BLaER1 (cell line): ENCODE measurements around the gene CTPS2.

ENCODE experiments used
- H3K27ac ChIP-seq: shearing (Covaris generic); formaldehyde crosslinking; 2 replicates; pipeline ENCODE4 v1.8.1; 2022
- H3K27me3 ChIP-seq: shearing (Covaris generic); formaldehyde crosslinking; 2 replicates; pipeline ENCODE4 v1.8.1; 2022
- H3K36me3 ChIP-seq: shearing (Covaris generic); formaldehyde crosslinking; 2 replicates; pipeline ENCODE4 v1.8.1; 2022
- H3K4me1 ChIP-seq: shearing (Covaris generic); formaldehyde crosslinking; 2 replicates; pipeline ENCODE4 v1.8.1; 2022
- H3K4me2 ChIP-seq: shearing (Covaris generic); formaldehyde crosslinking; 2 replicates; pipeline ENCODE4 v1.8.1; 2022
- H3K4me3 ChIP-seq: shearing (Covaris generic); formaldehyde crosslinking; 2 replicates; pipeline ENCODE4 v1.8.1; 2022
- H3K9ac ChIP-seq: shearing (Covaris generic); formaldehyde crosslinking; 2 replicates; pipeline ENCODE4 v1.8.1; 2022
- H3K9me3 ChIP-seq: shearing (Covaris generic); formaldehyde crosslinking; 2 replicates; pipeline ENCODE4 v1.8.1; 2022
- H4K20me1 ChIP-seq: shearing (Covaris generic); formaldehyde crosslinking; 2 replicates; pipeline ENCODE4 v1.8.1; 2022
- Cebpa-rat ChIP-seq: shearing (Covaris generic); IDR thresholded peaks from 2 replicates; pipeline ENCODE4 v1.8.1; 2022

The CTPS2 gene

DNA sequence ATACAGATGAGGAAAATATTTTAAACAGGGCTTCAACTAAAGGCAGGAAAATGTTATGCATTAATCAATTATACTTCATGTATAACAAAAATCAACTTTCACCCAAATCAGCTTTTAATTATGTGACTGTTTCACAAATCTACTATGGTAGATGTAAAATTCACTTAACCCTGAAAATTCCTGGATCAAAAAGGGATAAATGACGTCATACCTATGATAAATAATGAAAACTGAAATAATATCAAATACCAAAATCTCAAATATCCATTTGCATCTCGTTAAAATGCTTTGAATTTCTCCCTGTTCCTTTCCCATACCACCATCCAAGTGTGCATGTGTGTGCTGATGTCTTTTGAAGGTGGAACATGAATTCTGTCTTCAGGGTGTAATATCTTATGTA, 51.0 kb downstream of the CTPS2 start:
- H3K4me2 ChIP-seq = no peak overlapping the region
- peaks cover 96% of the 10 kb centered on the region for H3K27me3 ChIP-seq
- peaks cover 24% of the 10 kb centered on the region; the same call in 1 of the 2 replicates for H3K36me3 ChIP-seq
- no peak overlapping the region for H3K9ac ChIP-seq
- H3K9me3 ChIP-seq = no peaks in the 10 kb centered on the region
- no peak overlapping the region for H3K4me3 ChIP-seq
- no peak for TF ChIP-seq Cebpa-rat
- H3K4me1 ChIP-seq = no peaks in the 10 kb centered on the region
- no peak overlapping the region for H3K27ac ChIP-seq
- H4K20me1 ChIP-seq = peaks cover 9% of the 10 kb centered on the region; the same call in 1 of the 2 replicates

DNA sequence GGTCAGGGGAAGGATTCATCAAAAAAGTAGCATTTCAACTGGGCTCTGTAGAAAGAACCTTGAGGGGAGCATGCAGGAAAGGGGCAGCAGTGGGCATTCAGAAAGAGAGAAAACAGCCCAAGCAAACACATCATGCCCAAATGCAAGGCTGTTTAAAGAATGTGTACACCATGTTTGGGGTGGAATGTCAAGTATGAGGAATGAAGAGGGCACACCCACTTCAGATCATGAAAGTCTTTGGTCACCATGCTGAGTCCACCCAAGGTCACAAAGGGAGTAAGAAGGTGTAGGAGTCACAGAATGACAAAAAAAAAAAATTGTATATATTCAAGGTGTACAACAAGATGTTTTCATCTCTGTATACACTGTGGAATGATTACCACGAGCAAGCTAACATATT, 53.1 kb downstream of the CTPS2 start:
- TF ChIP-seq Cebpa-rat = no peak
- Histone ChIP-seq H3K4me3 (no peak overlapping the region), H3K27ac (no peak overlapping the region), H3K9me3 (no peaks in the 10 kb centered on the region), H3K36me3 (peaks cover 9% of the 10 kb centered on the region; the same call in 1 of the 2 replicates), H4K20me1 (peaks cover 9% of the 10 kb centered on the region; the same call in 1 of the 2 replicates), H3K4me1 (no peaks in the 10 kb centered on the region), H3K4me2 (no peak overlapping the region), H3K27me3 (peaks cover 97% of the 10 kb centered on the region), H3K9ac (no peak overlapping the region)

DNA sequence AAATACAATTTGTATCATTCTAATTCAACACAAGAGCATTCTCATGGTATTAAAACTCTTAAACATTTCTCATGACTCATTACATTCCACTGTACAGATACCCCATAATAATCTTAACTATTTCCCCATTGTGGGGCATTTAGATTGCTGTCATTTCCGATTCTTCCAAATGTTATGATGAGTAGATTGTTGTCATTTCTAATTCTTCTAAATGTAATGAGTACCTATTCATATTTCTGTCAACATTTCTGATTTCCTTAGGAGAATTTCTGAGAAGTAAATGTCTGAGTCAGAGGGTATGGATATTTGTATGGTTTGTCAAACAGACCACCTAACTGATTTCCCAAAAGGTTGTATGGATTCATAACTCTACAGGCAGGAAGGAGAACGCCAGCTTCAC, 54.2 kb downstream of the CTPS2 start:
- Histone ChIP-seq H4K20me1 (peaks cover 14% of the 10 kb centered on the region; the same call in 1 of the 2 replicates), H3K9me3 (no peaks in the 10 kb centered on the region), H3K27me3 (peaks cover 97% of the 10 kb centered on the region), H3K36me3 (peaks cover 9% of the 10 kb centered on the region; the same call in 1 of the 2 replicates), H3K4me3 (no peak overlapping the region), H3K27ac (no peak overlapping the region), H3K4me2 (no peak overlapping the region), H3K4me1 (no peaks in the 10 kb centered on the region), H3K9ac (no peak overlapping the region)
- TF ChIP-seq Cebpa-rat = no peak

DNA sequence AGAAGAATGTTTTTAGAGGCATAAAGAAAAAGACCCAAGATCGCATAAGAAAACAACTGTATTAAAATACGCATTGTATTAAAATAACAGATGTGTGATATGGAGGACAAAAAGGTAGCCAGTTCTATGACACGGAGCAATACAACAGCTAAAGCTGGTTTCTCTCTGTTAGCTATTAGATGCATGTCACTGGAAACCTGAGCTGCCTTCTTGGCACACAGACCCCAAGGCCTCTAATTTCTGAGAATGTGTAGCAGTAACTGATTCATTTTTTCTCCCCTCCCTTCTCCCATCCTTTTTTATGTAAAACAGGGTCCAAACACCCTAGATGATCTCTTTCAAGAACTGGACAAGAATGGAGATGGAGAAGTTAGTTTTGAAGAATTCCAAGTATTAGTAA, 58.4 kb downstream of the CTPS2 start:
- Histone ChIP-seq H3K4me2 (no peak overlapping the region), H3K36me3 (peaks cover 3% of the 10 kb centered on the region; the same call in 1 of the 2 replicates), H3K4me3 (no peak overlapping the region), H3K9ac (no peak overlapping the region), H4K20me1 (peaks cover 9% of the 10 kb centered on the region; the same call in 1 of the 2 replicates), H3K9me3 (no peaks in the 10 kb centered on the region), H3K4me1 (no peaks in the 10 kb centered on the region), H3K27me3 (peaks cover 97% of the 10 kb centered on the region), H3K27ac (no peak overlapping the region)
- TF ChIP-seq Cebpa-rat = no peak

DNA sequence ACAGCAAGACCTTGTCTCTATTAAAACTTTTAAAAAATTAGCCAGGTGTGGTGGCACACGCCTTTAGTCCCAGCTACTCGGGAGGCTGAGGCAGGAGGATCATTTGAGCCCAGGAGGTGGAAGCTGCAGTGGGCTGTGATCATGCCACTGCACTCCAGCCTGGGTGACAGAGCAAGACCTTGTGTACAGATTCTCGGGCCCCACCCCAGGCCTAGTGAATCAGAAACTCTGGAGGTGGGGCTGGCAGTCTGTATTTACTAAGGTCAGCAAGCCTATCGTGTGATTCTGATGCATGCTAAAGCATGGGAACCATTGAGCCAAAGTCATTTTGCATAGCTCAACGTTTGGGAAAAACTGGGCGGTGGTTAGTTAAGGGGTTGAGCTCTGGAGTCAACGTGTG, 59.0 kb downstream of the CTPS2 start:
- H3K9ac ChIP-seq = no peak overlapping the region
- TF ChIP-seq Cebpa-rat = no peak
- peaks cover 3% of the 10 kb centered on the region; the same call in 1 of the 2 replicates for H3K36me3 ChIP-seq
- no peaks in the 10 kb centered on the region for H3K9me3 ChIP-seq
- no peak overlapping the region for H3K4me3 ChIP-seq
- H4K20me1 ChIP-seq = peaks cover 9% of the 10 kb centered on the region; the same call in 1 of the 2 replicates
- H3K4me1 ChIP-seq = no peaks in the 10 kb centered on the region
- no peak overlapping the region for H3K4me2 ChIP-seq
- peaks cover 96% of the 10 kb centered on the region for H3K27me3 ChIP-seq
- no peak overlapping the region for H3K27ac ChIP-seq

DNA sequence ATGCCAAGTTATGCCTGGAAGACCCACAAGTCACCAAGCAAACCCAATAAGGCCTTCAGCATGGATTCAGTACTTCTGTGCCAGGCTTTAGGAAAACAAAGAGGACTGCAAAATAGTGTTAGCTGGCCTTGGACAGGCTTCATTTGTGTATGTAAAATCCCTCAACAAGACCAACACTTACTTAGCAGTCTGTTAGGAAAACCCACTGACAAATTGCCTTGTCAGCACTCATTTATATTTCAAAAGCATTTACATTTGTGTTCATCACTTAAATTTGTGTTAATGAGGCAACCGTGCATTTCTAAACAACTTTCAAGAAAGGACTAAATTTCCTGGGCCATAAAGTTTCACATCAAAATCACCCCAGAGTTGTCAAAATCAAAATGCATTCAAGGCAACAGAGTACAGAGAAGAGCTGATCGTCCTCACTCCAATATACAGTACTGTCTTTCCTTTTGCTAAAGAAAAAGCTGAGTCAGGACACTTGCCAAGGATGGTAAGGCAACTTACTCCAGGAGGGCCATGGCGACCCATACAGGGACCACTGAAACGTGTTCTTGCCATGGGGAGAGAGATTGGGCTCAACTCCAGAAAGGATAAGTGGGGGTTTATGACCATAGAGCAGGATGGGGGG, 61.0 kb downstream of the CTPS2 start:
- no peaks in the 10 kb centered on the region; the same call in 1 of the 2 replicates for H3K36me3 ChIP-seq
- H3K27me3 ChIP-seq = peaks cover 96% of the 10 kb centered on the region
- H4K20me1 ChIP-seq = peaks cover 9% of the 10 kb centered on the region; the same call in 1 of the 2 replicates
- no peak overlapping the region for H3K4me3 ChIP-seq
- H3K9ac ChIP-seq = no peak overlapping the region
- no peak overlapping the region for H3K27ac ChIP-seq
- H3K4me1 ChIP-seq = no peaks in the 10 kb centered on the region
- no peak for TF ChIP-seq Cebpa-rat
- H3K9me3 ChIP-seq = no peaks in the 10 kb centered on the region
- H3K4me2 ChIP-seq = no peak overlapping the region

DNA sequence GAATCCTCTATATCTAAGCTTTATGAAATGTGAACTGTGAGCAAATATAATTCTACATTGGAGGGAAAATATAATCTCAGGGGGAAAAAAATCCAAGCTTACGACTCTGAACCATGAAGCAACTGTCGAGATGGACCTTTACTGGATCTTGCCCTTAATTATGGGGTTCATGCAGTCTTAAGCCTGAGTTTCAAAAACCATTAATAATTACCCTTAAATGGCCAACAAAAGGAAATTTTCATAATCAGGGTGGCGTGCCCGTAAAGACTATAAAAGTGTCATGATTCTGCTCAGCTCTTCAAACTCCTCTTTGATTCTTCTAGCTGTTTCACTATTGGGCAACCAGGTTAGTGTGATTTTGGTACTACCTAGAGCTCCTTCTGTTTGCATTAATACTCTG, 62.6 kb downstream of the CTPS2 start, which contains the start of gene S100G:
TSS of gene S100G (plus strand) at position 301 of the 400 bp plus-strand sequence. CDS start 849 bp downstream, outside the sequence.
- Histone ChIP-seq H3K4me1 (no peaks in the 10 kb centered on the region), H3K9me3 (no peaks in the 10 kb centered on the region), H4K20me1 (peaks cover 14% of the 10 kb centered on the region; the same call in 1 of the 2 replicates), H3K27ac (no peak within 1 kb of the TSS), H3K27me3 (peaks cover 97% of the 10 kb centered on the region), H3K4me2 (no peak within 1 kb of the TSS), H3K9ac (no peak within 1 kb of the TSS), H3K4me3 (no peak within 1 kb of the TSS), H3K36me3 (no peaks in the 10 kb centered on the region; the same call in 1 of the 2 replicates)
- no peak for TF ChIP-seq Cebpa-rat

DNA sequence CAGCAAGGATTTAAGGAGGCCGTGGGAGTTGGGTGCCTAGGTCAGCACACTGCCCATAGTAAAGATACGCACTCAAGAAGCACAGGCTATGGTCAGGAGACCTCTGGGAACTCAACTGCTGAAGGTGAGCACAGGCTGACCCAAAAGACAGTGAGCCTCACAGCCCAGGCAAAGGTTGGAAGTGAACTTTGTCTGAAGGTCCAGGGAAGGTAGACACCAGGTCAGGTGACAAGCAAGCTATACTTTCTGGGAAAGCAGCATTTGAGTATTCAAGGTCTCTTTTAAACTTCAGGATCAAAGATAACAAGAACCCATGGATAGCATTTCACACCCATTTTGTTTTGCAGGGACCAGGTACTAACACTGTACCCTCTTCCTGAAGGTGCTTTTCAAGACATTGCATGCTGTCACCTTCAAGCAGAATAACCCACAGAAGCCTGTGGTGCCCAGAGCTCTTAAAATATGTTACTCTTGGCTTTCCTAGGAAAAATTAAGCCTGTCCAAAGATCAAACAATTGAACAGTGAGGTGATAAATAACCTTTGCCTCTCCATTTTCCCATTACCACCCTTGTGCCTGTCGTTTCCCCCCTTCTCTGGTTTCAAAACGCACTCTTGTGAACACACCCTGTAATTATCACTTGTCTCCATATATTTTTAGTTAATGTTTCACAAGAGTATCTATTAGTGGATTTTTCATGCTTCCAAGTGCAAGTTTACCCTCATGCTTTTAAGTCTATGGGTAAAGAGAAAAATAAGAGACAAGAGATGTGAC, 65.9 kb downstream of the CTPS2 start:
- no peaks in the 10 kb centered on the region for H3K9me3 ChIP-seq
- H3K9ac ChIP-seq = no peak overlapping the region
- H3K4me3 ChIP-seq = no peak overlapping the region
- H4K20me1 ChIP-seq = peaks cover 5% of the 10 kb centered on the region; the same call in 1 of the 2 replicates
- H3K36me3 ChIP-seq = no peaks in the 10 kb centered on the region
- no peak overlapping the region for H3K27ac ChIP-seq
- no peak overlapping the region for H3K4me2 ChIP-seq
- H3K27me3 ChIP-seq = peaks cover 97% of the 10 kb centered on the region
- H3K4me1 ChIP-seq = no peaks in the 10 kb centered on the region
- no peak for TF ChIP-seq Cebpa-rat

DNA sequence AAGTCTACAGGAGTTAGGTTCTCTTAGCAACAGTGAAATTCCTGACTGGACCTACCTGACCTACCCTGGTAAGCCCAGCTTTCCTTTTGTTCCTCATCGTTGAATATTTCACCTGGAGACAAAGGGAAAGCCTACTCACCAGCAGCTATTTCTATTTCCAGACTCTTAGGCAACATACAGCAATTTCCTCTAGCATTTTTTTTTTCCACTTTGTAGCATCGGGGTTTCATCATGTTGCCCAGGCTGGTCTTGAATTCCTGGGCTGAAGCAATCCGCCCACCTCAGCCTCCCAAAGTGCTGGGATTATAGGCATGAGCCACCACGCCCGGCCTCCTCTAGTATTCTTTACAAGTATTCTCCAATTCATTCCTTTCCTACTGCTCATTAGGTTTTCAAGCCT, 69.3 kb downstream of the CTPS2 start:
- Histone ChIP-seq H3K4me2 (no peak overlapping the region), H3K4me3 (no peak overlapping the region), H3K36me3 (peaks cover 7% of the 10 kb centered on the region; the same call in 1 of the 2 replicates), H3K27me3 (peaks cover 97% of the 10 kb centered on the region), H3K9me3 (no peaks in the 10 kb centered on the region), H3K27ac (no peak overlapping the region), H3K4me1 (no peaks in the 10 kb centered on the region), H4K20me1 (peaks cover 10% of the 10 kb centered on the region; the same call in 1 of the 2 replicates), H3K9ac (no peak overlapping the region)
- TF ChIP-seq Cebpa-rat = no peak

DNA sequence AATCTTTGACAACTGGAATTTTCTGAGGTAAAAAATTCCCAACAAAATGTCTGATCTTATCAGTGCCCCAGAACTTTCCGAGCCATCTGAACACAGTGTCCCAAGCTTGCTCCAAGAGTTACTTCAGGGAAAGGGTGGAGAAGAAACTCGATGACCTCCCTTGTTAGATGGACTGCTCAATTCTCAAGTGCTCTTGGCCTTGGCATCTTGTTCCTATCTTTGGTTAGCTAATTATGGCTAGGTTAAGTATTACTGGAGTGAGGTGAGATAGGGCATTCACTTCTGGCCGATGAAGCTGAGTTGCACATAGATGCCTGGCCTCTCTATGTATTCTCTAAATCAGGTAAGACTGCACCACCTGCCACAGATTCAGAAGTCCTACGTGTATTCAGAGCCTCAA, 71.6 kb downstream of the CTPS2 start:
- Histone ChIP-seq H3K4me1 (no peaks in the 10 kb centered on the region), H3K4me3 (no peak overlapping the region), H3K4me2 (no peak overlapping the region), H3K9ac (no peak overlapping the region), H3K27ac (no peak overlapping the region), H3K36me3 (peaks cover 18% of the 10 kb centered on the region; the same call in 1 of the 2 replicates), H4K20me1 (peaks cover 10% of the 10 kb centered on the region; the same call in 1 of the 2 replicates), H3K9me3 (no peaks in the 10 kb centered on the region), H3K27me3 (peaks cover 88% of the 10 kb centered on the region)
- TF ChIP-seq Cebpa-rat = no peak
